Measurements from ENCODE around the gene C1QTNF5. TPM values are rescaled to one million over a fixed set of nuclear protein-coding genes. Genes with fewer than 3 reads are reported as not detected.

C1QTNF5 gene
- polyA plus RNA-seq, 2 of the 4 experiments (the other 2 are of a cell fraction), result not detected

GRCh38 chr11:119375337-119376196, 34.9 kb upstream of the C1QTNF5 start:
- TF ChIP-seq RNF2 (IDR thresholded peaks at IDR 0.05; ENCODE audit: borderline replicate concordance, low read depth) (no peak), BCL3 (IDR thresholded peaks at IDR 0.05) (no peak), RAD21 (conservative IDR thresholded peaks at IDR 0.05 in 1 of 2, IDR thresholded peaks at IDR 0.05 in 1 of 2) (no peak), SMC3 (IDR thresholded peaks at IDR 0.05) (no peak), CEBPB (IDR thresholded peaks at IDR 0.05) (no peak)
- Histone ChIP-seq H3K4me3 (no peak overlapping the region), H3K27ac (no peak overlapping the region; a peak in 1 of 6 replicates), H3K9me3 (no peaks in the 10 kb centered on the region), H3K4me2 (no peak overlapping the region), H3K4me1 (peaks cover 14% of the 10 kb centered on the region; the same call in 2 of the 3 replicates)
- 81% methylated on average over 12 of the region's 14 CpGs for WGBS (ENCODE audit: missing lambda C conversion rate)
- FAIRE-seq, result no peak
- ChIA-PET POLR2A (interaction anchor here (1.7 kb wide), 1 partner anchor 14 kb away, joined by 5 read pairs; no protein-coding TSS in a partner anchor), CTCF (interaction anchor here (0.8 to 20.0 kb wide), 15 partner anchors 7 to 101 kb away, joined by 3 to 341 read pairs (median 11); partner anchors contain the start of genes C1QTNF5, MFRP and RNF26)
- DNase-seq (ENCODE audit: low read depth in 1 of 2, low spot score in 1 of 2), result no peak
- ATAC-seq, result no peak

GRCh38 chr11:119374632-119375336, 34.1 kb upstream of the C1QTNF5 start:
- ChIA-PET CTCF (interaction anchor here (0.6 to 20.0 kb wide), 30 partner anchors 9 to 231 kb away, joined by 3 to 341 read pairs (median 5); partner anchors contain the start of genes C1QTNF5, CBL, MFRP and RNF26), POLR2A (interaction anchor here (0.6 kb wide), 2 partner anchors 37 to 290 kb away, joined by 3 to 4 read pairs; no protein-coding TSS in a partner anchor)
- 19% methylated on average over 3 of the region's 11 CpGs for WGBS (ENCODE audit: missing lambda C conversion rate)
- DNase-seq (ENCODE audit: low read depth in 1 of 2, low spot score in 1 of 2) (no peak), ATAC-seq (peak in 1 of 2 experiments; percentile 9; a peak in 2 of 6 replicates), FAIRE-seq (no peak)
- Histone ChIP-seq H3K4me3 (no peak overlapping the region), H3K4me2 (no peak overlapping the region), H3K27ac (no peak overlapping the region), H3K9me3 (no peaks in the 10 kb centered on the region), H3K4me1 (peaks cover 15% of the 10 kb centered on the region; the same call in 2 of the 3 replicates)
- TF ChIP-seq USF2 (IDR thresholded peaks at IDR 0.05), result no peak
- no peak for TF ChIP-seq EHF (CRISPR knock-in tag; IDR thresholded peaks at IDR 0.05)
- no peak for TF ChIP-seq HOXA7 (CRISPR knock-in tag; IDR thresholded peaks at IDR 0.05)
- TF ChIP-seq HOXB5 (CRISPR knock-in tag; IDR thresholded peaks at IDR 0.05), result no peak
- TF ChIP-seq NFE2L2 (conservative IDR thresholded peaks at IDR 0.05; ENCODE audit: low read length), result no peak
- no peak for TF ChIP-seq ELK1 (IDR thresholded peaks at IDR 0.05; ENCODE audit: low read depth, low read length)
- no peak for TF ChIP-seq HDAC2 (IDR thresholded peaks at IDR 0.05)
- no peak for TF ChIP-seq HEYL (CRISPR knock-in tag; IDR thresholded peaks at IDR 0.05)

GRCh38 chr11:119373921-119374631, 33.4 kb upstream of the C1QTNF5 start:
- ATAC-seq, result peak; percentile 67 to 87
- peak; percentile 52 to 72 for DNase-seq (ENCODE audit: low read depth in 1 of 2, low spot score in 1 of 2)
- WGBS (ENCODE audit: missing lambda C conversion rate), result 63% methylated on average over 4 of the region's 5 CpGs
- Histone ChIP-seq H3K4me1 (peaks cover 19% of the 10 kb centered on the region), H3K27ac (no peak overlapping the region), H3K4me3 (no peak overlapping the region), H3K4me2 (no peak overlapping the region), H3K9me3 (no peaks in the 10 kb centered on the region)
- no peak for FAIRE-seq
- ChIA-PET POLR2A (interaction anchor here (0.6 kb wide), 1 partner anchor 36 kb away, joined by 3 read pairs; no protein-coding TSS in a partner anchor), CTCF (interaction anchor here (0.6 to 20.0 kb wide), 34 partner anchors 10 to 230 kb away, joined by 3 to 341 read pairs (median 5); partner anchors contain the start of genes C1QTNF5, CBL, MFRP and RNF26)
- TF ChIP-seq FOSB (CRISPR knock-in tag; IDR thresholded peaks at IDR 0.05) (no peak), USF2 (IDR thresholded peaks at IDR 0.05) (no peak), PBX3 (IDR thresholded peaks at IDR 0.05) (no peak), CTCF (IDR thresholded peaks at IDR 0.05) (peak; percentile 73), SMC3 (IDR thresholded peaks at IDR 0.05) (peak; percentile 63), RAD21 (conservative IDR thresholded peaks at IDR 0.05 in 1 of 2, IDR thresholded peaks at IDR 0.05 in 1 of 2) (peak; percentile 80 to 88)
